Measurements from ENCODE around the gene EID1.

DNA sequence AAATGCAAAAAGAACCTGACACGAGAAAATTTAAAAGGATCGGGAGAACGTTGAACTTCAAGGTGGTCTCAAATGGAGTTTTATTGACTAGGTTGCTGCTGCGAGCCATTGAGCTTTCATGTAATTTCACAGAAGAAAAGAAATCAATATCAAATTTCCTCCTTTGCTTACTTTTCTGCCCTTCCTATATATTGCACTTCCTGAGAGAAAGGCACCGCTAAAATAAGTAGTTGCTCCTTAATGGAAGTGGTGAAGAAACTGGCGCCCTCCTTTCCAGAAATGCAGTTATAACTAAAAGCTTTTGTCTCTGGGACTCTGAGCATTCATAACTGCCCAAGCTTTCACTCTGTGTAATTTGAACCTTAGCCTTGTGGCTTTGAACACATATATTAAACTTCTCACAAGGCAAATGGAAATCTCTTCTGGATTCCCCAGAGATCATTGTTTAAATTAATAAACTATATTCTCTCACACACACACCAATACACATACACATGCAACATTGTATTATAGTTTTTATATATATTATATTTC is 13.4 kb downstream of the EID1 start:
- TF ChIP-seq, protein P1, sequence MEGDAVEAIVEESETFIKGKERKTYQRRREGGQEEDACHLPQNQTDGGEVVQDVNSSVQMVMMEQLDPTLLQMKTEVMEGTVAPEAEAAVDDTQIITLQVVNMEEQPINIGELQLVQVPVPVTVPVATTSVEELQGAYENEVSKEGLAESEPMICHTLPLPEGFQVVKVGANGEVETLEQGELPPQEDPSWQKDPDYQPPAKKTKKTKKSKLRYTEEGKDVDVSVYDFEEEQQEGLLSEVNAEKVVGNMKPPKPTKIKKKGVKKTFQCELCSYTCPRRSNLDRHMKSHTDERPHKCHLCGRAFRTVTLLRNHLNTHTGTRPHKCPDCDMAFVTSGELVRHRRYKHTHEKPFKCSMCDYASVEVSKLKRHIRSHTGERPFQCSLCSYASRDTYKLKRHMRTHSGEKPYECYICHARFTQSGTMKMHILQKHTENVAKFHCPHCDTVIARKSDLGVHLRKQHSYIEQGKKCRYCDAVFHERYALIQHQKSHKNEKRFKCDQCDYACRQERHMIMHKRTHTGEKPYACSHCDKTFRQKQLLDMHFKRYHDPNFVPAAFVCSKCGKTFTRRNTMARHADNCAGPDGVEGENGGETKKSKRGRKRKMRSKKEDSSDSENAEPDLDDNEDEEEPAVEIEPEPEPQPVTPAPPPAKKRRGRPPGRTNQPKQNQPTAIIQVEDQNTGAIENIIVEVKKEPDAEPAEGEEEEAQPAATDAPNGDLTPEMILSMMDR (IDR thresholded peaks at IDR 0.05) = no peak
- TF ChIP-seq POLR2A (IDR thresholded peaks at IDR 0.05) (no peak), EP300 (IDR thresholded peaks at IDR 0.05) (no peak)
